HepG2 (cell line): ENCODE results near the gene SLC2A5. TPM values are rescaled to one million over a fixed set of nuclear protein-coding genes. Genes with fewer than 3 reads are reported as not detected.

ENCODE experiments used
- KLF15 ChIP-seq: sonication (generic); formaldehyde crosslinking; IDR thresholded peaks from 2 replicates; pipeline ENCODE4 v1.8.1; 2023; ENCODE audit warnings: borderline replicate concordance, mild to moderate bottlenecking, inconsistent platforms, missing genetic modification reagents, mixed read lengths
- MTA1 ChIP-seq: sonication (generic); formaldehyde crosslinking; IDR thresholded peaks from 2 replicates; pipeline ENCODE4 v1.4.0; 2020; ENCODE audit warnings: missing genetic modification reagents, mild to moderate bottlenecking, borderline replicate concordance
- MXD4 ChIP-seq: IDR thresholded peaks from 2 replicates; pipeline ENCODE4 v1.6.1; 2016; ENCODE audit warnings: mild to moderate bottlenecking, missing biosample characterization, missing genetic modification reagents
- NR3C1 ChIP-seq: sonication (generic); formaldehyde crosslinking; IDR thresholded peaks from 2 replicates; pipeline ENCODE4 v1.4.0; 2020; ENCODE audit warnings: missing genetic modification reagents
- POGK ChIP-seq: sonication (generic); formaldehyde crosslinking; conservative IDR thresholded peaks from 2 replicates; pipeline ENCODE4 v1.8.0; 2022; ENCODE audit warnings: mild to moderate bottlenecking, moderate library complexity, missing genetic modification reagents
- SIX1 ChIP-seq: sonication (generic); formaldehyde crosslinking; IDR thresholded peaks from 2 replicates; pipeline ENCODE4 v1.4.0; 2020; ENCODE audit warnings: missing genetic modification reagents, borderline replicate concordance
- SNRNP70 ChIP-seq: fragments of 200-400 bp; formaldehyde crosslinking; IDR thresholded peaks from 2 replicates; pipeline ENCODE4 v1.6.1; 2017; ENCODE audit warnings: mild to moderate bottlenecking, low read depth, low read length, moderate library complexity
- TCF7L2 ChIP-seq: IDR thresholded peaks from 2 replicates; pipeline ENCODE4 v1.6.1; 2011; ENCODE audit warnings: mild to moderate bottlenecking, low read depth, low read length, moderate library complexity
- polyA plus RNA-seq, 8 experiments: library from polyadenylated mRNA; depleted of rRNA in 3 of 8; stranded (reverse) in 7 of 8; unstranded in 1 of 8; fragments of >200 nt; fragmentation: Illumina TruSeq in 4 of 8; extraction: Trizol in 4 of 8; gene quantifications; 2 replicates each; pipeline versions ENCODE4 v1.2.1 to v1.2.3, GENCODE V29; 2011 to 2016; ENCODE audit warnings: low read depth in 4 of 8, missing spikeins in 1 of 8, mixed read lengths in 1 of 8; ENCODE audit not compliant: insufficient read depth in 1 of 8
- total RNA-seq, 5 experiments: library from RNA; depleted of rRNA; stranded (reverse); fragments of >200 nt; fragmentation: Illumina TruSeq; extraction: Trizol; gene quantifications; 2 replicates each; pipeline ENCODE4 v1.2.3, GENCODE V29; 2016; ENCODE audit warnings: low read depth in 1 of 5
- TF ChIP-seq, protein P1 (sequence below), 2 experiments: sonication (generic) in 1 of 2; formaldehyde crosslinking in 1 of 2; IDR thresholded peaks; 2 replicates each; pipeline versions ENCODE4 v1.6.1 to v1.9.0; 2014 to 2022; ENCODE audit warnings: antibody characterized with exemption in 1 of 2, borderline replicate concordance in 1 of 2, inconsistent platforms in 1 of 2, low read depth in 1 of 2, missing genetic modification reagents in 1 of 2
- TF ChIP-seq, protein P2 (sequence below): sonication (generic); formaldehyde crosslinking; IDR thresholded peaks from 2 replicates; pipeline ENCODE4 v1.4.0; 2020; ENCODE audit warnings: missing genetic modification reagents, borderline replicate concordance
- TF ChIP-seq, protein P3 (sequence below): sonication (generic); formaldehyde crosslinking; IDR thresholded peaks from 2 replicates; pipeline ENCODE4 v1.5.0; 2020; ENCODE audit warnings: mild to moderate bottlenecking, missing genetic modification reagents

SLC2A5 gene
- total and polyA plus RNA-seq, 2 of the 13 experiments (the other 11 are each of a cell fraction or from before 2014, with no cell fraction given): 0.04 to 0.54 TPM

DNA sequence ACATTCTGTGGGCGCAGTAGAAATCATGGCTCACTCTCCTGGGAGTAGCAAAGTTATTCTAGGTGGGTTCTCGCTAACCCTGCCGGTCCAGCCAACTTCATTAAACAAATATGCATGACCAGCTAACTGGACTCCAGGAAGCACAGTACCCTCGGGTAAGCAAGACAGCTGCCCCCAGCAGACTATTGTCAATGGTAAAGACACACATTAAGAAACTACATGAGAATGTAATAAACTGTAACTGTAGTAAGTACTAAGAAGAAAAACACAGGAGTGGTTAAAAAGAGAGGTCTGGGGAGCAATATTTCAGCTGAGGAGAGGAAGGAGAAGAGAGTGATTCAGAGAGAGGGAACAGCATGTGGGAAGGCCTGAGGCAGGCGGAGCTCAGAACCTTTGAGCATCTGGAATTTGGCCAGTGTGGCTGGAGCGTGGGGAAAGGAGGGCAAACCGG, 7.4 kb downstream of the SLC2A5 start (continued):
- TF ChIP-seq POGK (CRISPR knock-in tag) (no peak), SIX1 (CRISPR knock-in tag) (no peak), MTA1 (CRISPR knock-in tag) (no peak), TCF7L2 (no peak), MXD4 (CRISPR knock-in tag) (no peak), SNRNP70 (no peak), NR3C1 (CRISPR knock-in tag) (no peak), KLF15 (CRISPR knock-in tag) (no peak)
- TF ChIP-seq, protein P1, sequence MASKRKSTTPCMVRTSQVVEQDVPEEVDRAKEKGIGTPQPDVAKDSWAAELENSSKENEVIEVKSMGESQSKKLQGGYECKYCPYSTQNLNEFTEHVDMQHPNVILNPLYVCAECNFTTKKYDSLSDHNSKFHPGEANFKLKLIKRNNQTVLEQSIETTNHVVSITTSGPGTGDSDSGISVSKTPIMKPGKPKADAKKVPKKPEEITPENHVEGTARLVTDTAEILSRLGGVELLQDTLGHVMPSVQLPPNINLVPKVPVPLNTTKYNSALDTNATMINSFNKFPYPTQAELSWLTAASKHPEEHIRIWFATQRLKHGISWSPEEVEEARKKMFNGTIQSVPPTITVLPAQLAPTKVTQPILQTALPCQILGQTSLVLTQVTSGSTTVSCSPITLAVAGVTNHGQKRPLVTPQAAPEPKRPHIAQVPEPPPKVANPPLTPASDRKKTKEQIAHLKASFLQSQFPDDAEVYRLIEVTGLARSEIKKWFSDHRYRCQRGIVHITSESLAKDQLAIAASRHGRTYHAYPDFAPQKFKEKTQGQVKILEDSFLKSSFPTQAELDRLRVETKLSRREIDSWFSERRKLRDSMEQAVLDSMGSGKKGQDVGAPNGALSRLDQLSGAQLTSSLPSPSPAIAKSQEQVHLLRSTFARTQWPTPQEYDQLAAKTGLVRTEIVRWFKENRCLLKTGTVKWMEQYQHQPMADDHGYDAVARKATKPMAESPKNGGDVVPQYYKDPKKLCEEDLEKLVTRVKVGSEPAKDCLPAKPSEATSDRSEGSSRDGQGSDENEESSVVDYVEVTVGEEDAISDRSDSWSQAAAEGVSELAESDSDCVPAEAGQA (IDR thresholded peaks at IDR 0.05; ENCODE audit: low read depth): no peak
- TF ChIP-seq, protein P1 (CRISPR knock-in tag; IDR thresholded peaks at IDR 0.05; ENCODE audit: borderline replicate concordance): no peak
- TF ChIP-seq, protein P2, sequence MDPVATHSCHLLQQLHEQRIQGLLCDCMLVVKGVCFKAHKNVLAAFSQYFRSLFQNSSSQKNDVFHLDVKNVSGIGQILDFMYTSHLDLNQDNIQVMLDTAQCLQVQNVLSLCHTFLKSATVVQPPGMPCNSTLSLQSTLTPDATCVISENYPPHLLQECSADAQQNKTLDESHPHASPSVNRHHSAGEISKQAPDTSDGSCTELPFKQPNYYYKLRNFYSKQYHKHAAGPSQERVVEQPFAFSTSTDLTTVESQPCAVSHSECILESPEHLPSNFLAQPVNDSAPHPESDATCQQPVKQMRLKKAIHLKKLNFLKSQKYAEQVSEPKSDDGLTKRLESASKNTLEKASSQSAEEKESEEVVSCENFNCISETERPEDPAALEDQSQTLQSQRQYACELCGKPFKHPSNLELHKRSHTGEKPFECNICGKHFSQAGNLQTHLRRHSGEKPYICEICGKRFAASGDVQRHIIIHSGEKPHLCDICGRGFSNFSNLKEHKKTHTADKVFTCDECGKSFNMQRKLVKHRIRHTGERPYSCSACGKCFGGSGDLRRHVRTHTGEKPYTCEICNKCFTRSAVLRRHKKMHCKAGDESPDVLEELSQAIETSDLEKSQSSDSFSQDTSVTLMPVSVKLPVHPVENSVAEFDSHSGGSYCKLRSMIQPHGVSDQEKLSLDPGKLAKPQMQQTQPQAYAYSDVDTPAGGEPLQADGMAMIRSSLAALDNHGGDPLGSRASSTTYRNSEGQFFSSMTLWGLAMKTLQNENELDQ (CRISPR knock-in tag): no peak
- TF ChIP-seq, protein P3, sequence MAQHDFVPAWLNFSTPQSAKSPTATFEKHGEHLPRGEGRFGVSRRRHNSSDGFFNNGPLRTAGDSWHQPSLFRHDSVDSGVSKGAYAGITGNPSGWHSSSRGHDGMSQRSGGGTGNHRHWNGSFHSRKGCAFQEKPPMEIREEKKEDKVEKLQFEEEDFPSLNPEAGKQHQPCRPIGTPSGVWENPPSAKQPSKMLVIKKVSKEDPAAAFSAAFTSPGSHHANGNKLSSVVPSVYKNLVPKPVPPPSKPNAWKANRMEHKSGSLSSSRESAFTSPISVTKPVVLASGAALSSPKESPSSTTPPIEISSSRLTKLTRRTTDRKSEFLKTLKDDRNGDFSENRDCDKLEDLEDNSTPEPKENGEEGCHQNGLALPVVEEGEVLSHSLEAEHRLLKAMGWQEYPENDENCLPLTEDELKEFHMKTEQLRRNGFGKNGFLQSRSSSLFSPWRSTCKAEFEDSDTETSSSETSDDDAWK: no peak
